Measurements from ENCODE around the gene MYOM1. TPM values are rescaled to one million over a fixed set of nuclear protein-coding genes. Genes with fewer than 3 reads are reported as not detected.

The MYOM1 gene
- polyA plus RNA-seq, 4 donors, result 1.5 to 7.9 (median 2.8) TPM

DNA sequence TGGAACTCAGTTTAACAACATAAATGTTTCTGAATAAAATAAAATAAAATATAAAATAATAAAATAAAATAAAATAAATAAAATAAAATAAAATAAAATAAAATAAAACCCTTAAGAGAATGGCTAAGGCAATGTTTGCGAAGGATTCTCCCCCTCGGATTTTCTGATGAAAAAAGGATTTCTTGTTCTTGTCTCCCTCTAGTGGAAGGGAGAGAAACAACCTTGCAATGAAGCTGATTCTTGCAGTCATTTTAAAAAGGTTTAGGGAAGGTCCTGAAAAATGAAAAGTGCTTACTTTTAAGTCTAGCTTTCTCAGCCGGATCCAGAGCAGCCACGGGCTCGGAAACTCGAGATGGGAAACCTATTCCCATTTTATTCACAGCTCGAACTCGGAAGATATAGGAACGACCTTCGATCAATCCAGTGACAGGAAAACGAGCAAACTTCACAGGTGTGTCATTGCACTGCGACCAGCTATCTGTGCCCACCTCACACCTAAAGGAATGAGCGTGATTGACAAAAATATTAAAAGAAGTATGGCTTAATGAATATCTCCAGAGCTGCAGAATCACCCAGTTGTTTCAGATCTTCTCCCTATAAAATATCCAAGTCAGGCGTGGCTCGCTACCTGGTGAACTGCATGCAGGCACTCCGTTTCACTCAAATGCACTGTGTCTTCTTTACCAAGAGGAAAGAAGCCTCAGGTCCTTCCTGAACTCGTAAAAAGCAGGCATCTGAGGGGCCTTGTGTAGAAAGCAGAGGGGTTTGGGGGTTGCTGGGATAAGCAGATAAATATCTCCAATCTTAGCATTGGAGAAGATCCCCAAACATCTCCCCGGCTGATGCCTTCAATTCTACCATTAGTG lies 68.1 kb downstream of the MYOM1 start:
- Histone ChIP-seq H3K4me1 (ENCODE audit: control insufficient read depth in 3 of 3, insufficient read depth in 2 of 3, low read depth in 1 of 3, low read length in 2 of 3) (peaks cover 0 to 9% (median 2%) of the 10 kb centered on the region in 3 donors), H3K27me3 (ENCODE audit: control insufficient read depth in 3 of 3, insufficient read depth in 3 of 3, low read length in 3 of 3) (no peaks in the 10 kb centered on the region), H3K27ac (ENCODE audit: low read depth in 1 of 3, low read length in 2 of 3) (no peak overlapping the region), H3K9me3 (ENCODE audit: control insufficient read depth in 2 of 2, insufficient read depth in 1 of 2, low read depth in 1 of 2, low read length in 1 of 2) (no peaks in the 10 kb centered on the region), H3K4me3 (ENCODE audit: low read depth in 1 of 3, low read length in 3 of 3) (peak overlapping the region in 2 of 3 donors; percentile 16 to 34), H3K36me3 (ENCODE audit: control insufficient read depth in 3 of 3, insufficient read depth in 2 of 3, low read depth in 1 of 3, low read length in 3 of 3) (no peaks in the 10 kb centered on the region)
- WGBS, 3 donors, result 21 to 47% (median 26%) methylated on average over 18 of the region's 18 CpGs
- peak; percentile 52 to 61 for DNase-seq
- peak; percentile 93 for FAIRE-seq

DNA sequence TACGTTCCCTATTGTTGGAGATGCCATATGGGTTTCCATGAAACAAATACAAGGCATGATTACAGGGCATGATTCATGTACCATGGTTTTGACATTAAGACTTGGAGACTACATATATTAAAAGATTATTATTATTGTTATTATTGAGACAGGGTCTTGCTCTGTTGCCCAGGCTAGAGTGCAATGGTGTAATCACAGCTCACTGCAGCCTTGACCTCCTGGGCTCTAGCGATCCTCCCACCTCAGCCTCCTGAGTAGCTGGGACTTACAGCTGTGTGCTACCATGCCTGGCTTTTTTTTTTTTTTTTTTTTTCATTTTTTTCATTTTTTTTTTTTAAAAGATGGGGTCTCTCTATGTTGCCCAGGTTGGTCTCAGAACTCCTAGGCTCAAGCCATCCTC lies 69.1 kb downstream of the MYOM1 start:
- no peak for DNase-seq
- no peaks in the 10 kb centered on the region for H3K36me3 ChIP-seq (ENCODE audit: control insufficient read depth in 3 of 3, insufficient read depth in 2 of 3, low read depth in 1 of 3, low read length in 3 of 3)
- peaks cover 0 to 9% (median 2%) of the 10 kb centered on the region in 3 donors for H3K4me1 ChIP-seq (ENCODE audit: control insufficient read depth in 3 of 3, insufficient read depth in 2 of 3, low read depth in 1 of 3, low read length in 2 of 3)
- H3K27ac ChIP-seq (ENCODE audit: low read depth in 1 of 3, low read length in 2 of 3), result no peak overlapping the region
- 97% methylated on average over 2 of the region's 2 CpGs for whole genome bisulfite sequencing, 3 donors
- FAIRE-seq, result no peak
- no peaks in the 10 kb centered on the region for H3K27me3 ChIP-seq (ENCODE audit: control insufficient read depth in 3 of 3, insufficient read depth in 3 of 3, low read length in 3 of 3)
- H3K4me3 ChIP-seq (ENCODE audit: low read depth in 1 of 3, low read length in 3 of 3), result no peak overlapping the region
- H3K9me3 ChIP-seq (ENCODE audit: control insufficient read depth in 2 of 2, insufficient read depth in 1 of 2, low read depth in 1 of 2, low read length in 1 of 2), result no peaks in the 10 kb centered on the region

GRCh38 chr18:3150274-3150673 lies 69.5 kb downstream of the MYOM1 start:
- Histone ChIP-seq H3K27ac (ENCODE audit: low read depth in 1 of 3, low read length in 2 of 3) (no peak overlapping the region), H3K4me3 (ENCODE audit: low read depth in 1 of 3, low read length in 3 of 3) (no peak overlapping the region), H3K27me3 (ENCODE audit: control insufficient read depth in 3 of 3, insufficient read depth in 3 of 3, low read length in 3 of 3) (no peaks in the 10 kb centered on the region), H3K9me3 (ENCODE audit: control insufficient read depth in 2 of 2, insufficient read depth in 1 of 2, low read depth in 1 of 2, low read length in 1 of 2) (no peaks in the 10 kb centered on the region), H3K4me1 (ENCODE audit: control insufficient read depth in 3 of 3, insufficient read depth in 2 of 3, low read depth in 1 of 3, low read length in 2 of 3) (peaks cover 0 to 9% (median 2%) of the 10 kb centered on the region in 3 donors), H3K36me3 (ENCODE audit: control insufficient read depth in 3 of 3, insufficient read depth in 2 of 3, low read depth in 1 of 3, low read length in 3 of 3) (no peaks in the 10 kb centered on the region)
- 81 to 95% (median 90%) methylated on average over 5 of the region's 5 CpGs for WGBS, 3 donors
- no peak for FAIRE-seq
- peak in 1 of 2 donors; percentile 20 for DNase-seq

DNA sequence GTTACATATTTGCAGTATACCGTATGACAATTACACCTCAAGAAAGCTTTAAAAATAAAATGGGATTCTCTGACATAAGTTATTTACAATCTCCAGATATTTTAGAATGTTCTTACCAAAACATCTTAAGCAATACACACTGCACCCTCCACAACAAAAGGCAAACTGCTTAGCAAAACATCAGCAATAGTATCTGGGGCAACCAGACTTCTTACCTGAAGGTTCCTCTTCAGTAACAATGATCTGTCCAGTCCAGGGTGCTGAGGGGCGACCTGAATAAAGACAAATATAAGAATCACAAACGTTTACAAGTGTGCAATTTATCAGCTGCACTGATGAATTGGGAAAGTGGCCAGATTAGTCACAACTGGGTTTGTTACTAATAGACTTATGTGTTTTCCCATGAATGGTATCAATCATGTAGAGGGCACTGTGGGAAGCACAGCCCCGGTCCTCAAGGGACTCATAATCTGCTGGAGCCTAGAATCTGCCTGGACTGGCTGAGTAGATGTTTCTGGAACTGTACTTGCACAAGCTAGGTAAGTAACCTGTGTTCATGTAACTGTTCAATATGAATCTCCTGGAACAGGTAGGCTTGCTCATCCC lies 70.7 kb downstream of the MYOM1 start:
- FAIRE-seq, result no peak
- Histone ChIP-seq H3K4me3 (ENCODE audit: low read depth in 1 of 3, low read length in 3 of 3) (no peak overlapping the region), H3K4me1 (ENCODE audit: control insufficient read depth in 3 of 3, insufficient read depth in 2 of 3, low read depth in 1 of 3, low read length in 2 of 3) (peaks cover 0 to 9% (median 2%) of the 10 kb centered on the region in 3 donors), H3K9me3 (ENCODE audit: control insufficient read depth in 2 of 2, insufficient read depth in 1 of 2, low read depth in 1 of 2, low read length in 1 of 2) (no peaks in the 10 kb centered on the region), H3K27ac (ENCODE audit: low read depth in 1 of 3, low read length in 2 of 3) (no peak overlapping the region), H3K36me3 (ENCODE audit: control insufficient read depth in 3 of 3, insufficient read depth in 2 of 3, low read depth in 1 of 3, low read length in 3 of 3) (no peaks in the 10 kb centered on the region), H3K27me3 (ENCODE audit: control insufficient read depth in 3 of 3, insufficient read depth in 3 of 3, low read length in 3 of 3) (no peaks in the 10 kb centered on the region)
- 42 to 50% (median 44%) methylated on average over 4 of the region's 4 CpGs for whole genome bisulfite sequencing, 3 donors
- peak in 1 of 2 donors; percentile 10 for DNase-seq

GRCh38 chr18:3147935-3148554 lies 71.7 kb downstream of the MYOM1 start:
- FAIRE-seq, result no peak
- peaks cover 0 to 3% of the 10 kb centered on the region in 2 donors for H3K9me3 ChIP-seq (ENCODE audit: control insufficient read depth in 2 of 2, insufficient read depth in 1 of 2, low read depth in 1 of 2, low read length in 1 of 2)
- no peak overlapping the region for H3K27ac ChIP-seq (ENCODE audit: low read depth in 1 of 3, low read length in 2 of 3)
- no peak for DNase-seq
- H3K27me3 ChIP-seq (ENCODE audit: control insufficient read depth in 3 of 3, insufficient read depth in 3 of 3, low read length in 3 of 3), result no peaks in the 10 kb centered on the region
- H3K4me1 ChIP-seq (ENCODE audit: control insufficient read depth in 3 of 3, insufficient read depth in 2 of 3, low read depth in 1 of 3, low read length in 2 of 3), result peaks cover 0 to 5% (median 2%) of the 10 kb centered on the region in 3 donors
- no peak overlapping the region for H3K4me3 ChIP-seq (ENCODE audit: low read depth in 1 of 3, low read length in 3 of 3)
- no peaks in the 10 kb centered on the region for H3K36me3 ChIP-seq (ENCODE audit: control insufficient read depth in 3 of 3, insufficient read depth in 2 of 3, low read depth in 1 of 3, low read length in 3 of 3)
- 81 to 89% (median 88%) methylated on average over 8 of the region's 8 CpGs for WGBS, 3 donors

- no peaks in the 10 kb centered on the region for H3K36me3 ChIP-seq (ENCODE audit: control insufficient read depth in 3 of 3, insufficient read depth in 2 of 3, low read depth in 1 of 3, low read length in 3 of 3)
- FAIRE-seq (no peak), DNase-seq (no peak)
- no peak overlapping the region for H3K4me3 ChIP-seq (ENCODE audit: low read depth in 1 of 3, low read length in 3 of 3)
- H3K4me1 ChIP-seq (ENCODE audit: control insufficient read depth in 3 of 3, insufficient read depth in 2 of 3, low read depth in 1 of 3, low read length in 2 of 3), result peaks cover 2 to 4% (median 4%) of the 10 kb centered on the region in 3 donors
- 55 to 77% (median 65%) methylated on average over 10 of the region's 10 CpGs for WGBS, 3 donors
- no peaks in the 10 kb centered on the region for H3K27me3 ChIP-seq (ENCODE audit: control insufficient read depth in 3 of 3, insufficient read depth in 3 of 3, low read length in 3 of 3)
- H3K27ac ChIP-seq (ENCODE audit: low read depth in 1 of 3, low read length in 2 of 3), result no peak overlapping the region
- peaks cover 0 to 13% of the 10 kb centered on the region in 2 donors for H3K9me3 ChIP-seq (ENCODE audit: control insufficient read depth in 2 of 2, insufficient read depth in 1 of 2, low read depth in 1 of 2, low read length in 1 of 2)
These were observed 78.7 kb downstream of the MYOM1 start for GRCh38 chr18:3140986-3141639.

GRCh38 chr18:3140342-3140741 lies 79.4 kb downstream of the MYOM1 start:
- FAIRE-seq (no peak), DNase-seq (no peak)
- Histone ChIP-seq H3K27me3 (ENCODE audit: control insufficient read depth in 3 of 3, insufficient read depth in 3 of 3, low read length in 3 of 3) (no peaks in the 10 kb centered on the region), H3K27ac (ENCODE audit: low read depth in 1 of 3, low read length in 2 of 3) (no peak overlapping the region), H3K36me3 (ENCODE audit: control insufficient read depth in 3 of 3, insufficient read depth in 2 of 3, low read depth in 1 of 3, low read length in 3 of 3) (no peaks in the 10 kb centered on the region), H3K4me1 (ENCODE audit: control insufficient read depth in 3 of 3, insufficient read depth in 2 of 3, low read depth in 1 of 3, low read length in 2 of 3) (peaks cover 2 to 4% (median 4%) of the 10 kb centered on the region in 3 donors), H3K9me3 (ENCODE audit: control insufficient read depth in 2 of 2, insufficient read depth in 1 of 2, low read depth in 1 of 2, low read length in 1 of 2) (peaks cover 0 to 13% of the 10 kb centered on the region in 2 donors), H3K4me3 (ENCODE audit: low read depth in 1 of 3, low read length in 3 of 3) (no peak overlapping the region)

- Histone ChIP-seq H3K36me3 (ENCODE audit: control insufficient read depth in 3 of 3, insufficient read depth in 2 of 3, low read depth in 1 of 3, low read length in 3 of 3) (no peaks in the 10 kb centered on the region), H3K4me3 (ENCODE audit: low read depth in 1 of 3, low read length in 3 of 3) (no peak overlapping the region), H3K27ac (ENCODE audit: low read depth in 1 of 3, low read length in 2 of 3) (no peak overlapping the region), H3K9me3 (ENCODE audit: control insufficient read depth in 2 of 2, insufficient read depth in 1 of 2, low read depth in 1 of 2, low read length in 1 of 2) (peaks cover 0 to 13% of the 10 kb centered on the region in 2 donors), H3K27me3 (ENCODE audit: control insufficient read depth in 3 of 3, insufficient read depth in 3 of 3, low read length in 3 of 3) (no peaks in the 10 kb centered on the region), H3K4me1 (ENCODE audit: control insufficient read depth in 3 of 3, insufficient read depth in 2 of 3, low read depth in 1 of 3, low read length in 2 of 3) (peaks cover 2 to 4% (median 4%) of the 10 kb centered on the region in 3 donors)
- DNase-seq, result no peak
- WGBS, 3 donors, result 69 to 80% (median 78%) methylated on average over 5 of the region's 5 CpGs
- FAIRE-seq, result no peak
These were observed 80.4 kb downstream of the MYOM1 start for GRCh38 chr18:3139406-3139805.
